ENCODE results near the gene KCNH1. TPM values are rescaled to one million over a fixed set of nuclear protein-coding genes. Genes with fewer than 3 reads are reported as not detected.

The KCNH1 gene
- total RNA-seq, 1 experiment from 2014 or later: not detected

DNA sequence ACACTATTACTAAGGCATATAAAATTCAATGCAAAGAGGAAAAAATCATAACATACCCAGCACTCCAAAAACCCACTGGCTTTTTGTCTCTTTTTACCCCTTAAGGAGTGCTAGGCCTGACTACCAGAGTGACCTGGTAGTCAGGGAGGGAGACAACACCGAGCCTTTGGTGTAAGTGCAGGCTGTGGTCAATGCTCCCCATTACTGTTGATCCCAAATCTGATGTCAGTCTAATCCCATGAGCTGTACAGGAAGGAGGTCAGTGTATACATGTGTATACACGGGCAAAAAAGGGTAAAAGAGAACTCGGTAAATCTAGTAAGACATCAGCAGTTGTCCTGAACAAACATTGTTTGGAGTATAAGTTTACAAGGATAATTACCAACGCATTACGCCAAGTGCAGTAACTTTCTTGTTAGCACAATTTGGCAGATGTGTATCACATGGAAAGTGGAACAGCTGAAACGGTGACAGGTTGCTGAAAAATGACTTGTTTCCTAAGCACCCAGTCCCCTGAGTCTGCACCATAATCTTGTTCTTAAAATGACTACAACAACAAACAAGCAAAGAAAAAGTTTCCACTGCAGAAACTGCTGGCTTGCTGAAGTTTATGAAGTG is 217.9 kb downstream of the KCNH1 start:
- TF ChIP-seq SRF (IDR thresholded peaks at IDR 0.05; ENCODE audit: low read depth) (no peak), TCF7L2 (IDR thresholded peaks at IDR 0.05; ENCODE audit: borderline replicate concordance, extremely low read depth, insufficient read depth, insufficient read length) (no peak), REST (IDR thresholded peaks at IDR 0.05; ENCODE audit: low read depth) (no peak), SIN3A (IDR thresholded peaks at IDR 0.05; ENCODE audit: low read depth) (no peak), CEBPB (IDR thresholded peaks at IDR 0.05; ENCODE audit: low read depth) (no peak), ELF1 (IDR thresholded peaks at IDR 0.05; ENCODE audit: borderline replicate concordance, low read depth) (no peak), RAD21 (IDR thresholded peaks at IDR 0.05; ENCODE audit: low read depth) (no peak), EGR1 (IDR thresholded peaks at IDR 0.05; ENCODE audit: low read depth) (no peak), EZH2 (IDR thresholded peaks at IDR 0.05) (no peak), JUND (IDR thresholded peaks at IDR 0.05) (no peak), FOSL1 (IDR thresholded peaks at IDR 0.05; ENCODE audit: low read depth) (no peak), YY1 (IDR thresholded peaks at IDR 0.05; ENCODE audit: extremely low read depth, insufficient replicate concordance, low read depth, low read length) (no peak), POLR2AphosphoS5 (IDR thresholded peaks at IDR 0.05; ENCODE audit: low read depth, low read length) (no peak), SP1 (IDR thresholded peaks at IDR 0.05; ENCODE audit: low read depth) (no peak), CBX3 (IDR thresholded peaks at IDR 0.05; ENCODE audit: low read depth) (no peak), ZNF274 (IDR thresholded peaks at IDR 0.05; ENCODE audit: low read depth, low read length) (no peak)
- TF ChIP-seq, protein P1, sequence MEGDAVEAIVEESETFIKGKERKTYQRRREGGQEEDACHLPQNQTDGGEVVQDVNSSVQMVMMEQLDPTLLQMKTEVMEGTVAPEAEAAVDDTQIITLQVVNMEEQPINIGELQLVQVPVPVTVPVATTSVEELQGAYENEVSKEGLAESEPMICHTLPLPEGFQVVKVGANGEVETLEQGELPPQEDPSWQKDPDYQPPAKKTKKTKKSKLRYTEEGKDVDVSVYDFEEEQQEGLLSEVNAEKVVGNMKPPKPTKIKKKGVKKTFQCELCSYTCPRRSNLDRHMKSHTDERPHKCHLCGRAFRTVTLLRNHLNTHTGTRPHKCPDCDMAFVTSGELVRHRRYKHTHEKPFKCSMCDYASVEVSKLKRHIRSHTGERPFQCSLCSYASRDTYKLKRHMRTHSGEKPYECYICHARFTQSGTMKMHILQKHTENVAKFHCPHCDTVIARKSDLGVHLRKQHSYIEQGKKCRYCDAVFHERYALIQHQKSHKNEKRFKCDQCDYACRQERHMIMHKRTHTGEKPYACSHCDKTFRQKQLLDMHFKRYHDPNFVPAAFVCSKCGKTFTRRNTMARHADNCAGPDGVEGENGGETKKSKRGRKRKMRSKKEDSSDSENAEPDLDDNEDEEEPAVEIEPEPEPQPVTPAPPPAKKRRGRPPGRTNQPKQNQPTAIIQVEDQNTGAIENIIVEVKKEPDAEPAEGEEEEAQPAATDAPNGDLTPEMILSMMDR (IDR thresholded peaks at IDR 0.05 in 2 of 3, conservative IDR thresholded peaks at IDR 0.05 in 1 of 3; ENCODE audit: borderline replicate concordance in 1 of 3, insufficient read depth in 1 of 3, low read depth in 2 of 3, low read length in 2 of 3): no peak
- TF ChIP-seq, protein P2, sequence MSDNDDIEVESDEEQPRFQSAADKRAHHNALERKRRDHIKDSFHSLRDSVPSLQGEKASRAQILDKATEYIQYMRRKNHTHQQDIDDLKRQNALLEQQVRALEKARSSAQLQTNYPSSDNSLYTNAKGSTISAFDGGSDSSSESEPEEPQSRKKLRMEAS (IDR thresholded peaks at IDR 0.05): no peak
- TF ChIP-seq, protein P3, sequence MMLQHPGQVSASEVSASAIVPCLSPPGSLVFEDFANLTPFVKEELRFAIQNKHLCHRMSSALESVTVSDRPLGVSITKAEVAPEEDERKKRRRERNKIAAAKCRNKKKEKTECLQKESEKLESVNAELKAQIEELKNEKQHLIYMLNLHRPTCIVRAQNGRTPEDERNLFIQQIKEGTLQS (IDR thresholded peaks at IDR 0.05): no peak
- TF ChIP-seq, protein P4, sequence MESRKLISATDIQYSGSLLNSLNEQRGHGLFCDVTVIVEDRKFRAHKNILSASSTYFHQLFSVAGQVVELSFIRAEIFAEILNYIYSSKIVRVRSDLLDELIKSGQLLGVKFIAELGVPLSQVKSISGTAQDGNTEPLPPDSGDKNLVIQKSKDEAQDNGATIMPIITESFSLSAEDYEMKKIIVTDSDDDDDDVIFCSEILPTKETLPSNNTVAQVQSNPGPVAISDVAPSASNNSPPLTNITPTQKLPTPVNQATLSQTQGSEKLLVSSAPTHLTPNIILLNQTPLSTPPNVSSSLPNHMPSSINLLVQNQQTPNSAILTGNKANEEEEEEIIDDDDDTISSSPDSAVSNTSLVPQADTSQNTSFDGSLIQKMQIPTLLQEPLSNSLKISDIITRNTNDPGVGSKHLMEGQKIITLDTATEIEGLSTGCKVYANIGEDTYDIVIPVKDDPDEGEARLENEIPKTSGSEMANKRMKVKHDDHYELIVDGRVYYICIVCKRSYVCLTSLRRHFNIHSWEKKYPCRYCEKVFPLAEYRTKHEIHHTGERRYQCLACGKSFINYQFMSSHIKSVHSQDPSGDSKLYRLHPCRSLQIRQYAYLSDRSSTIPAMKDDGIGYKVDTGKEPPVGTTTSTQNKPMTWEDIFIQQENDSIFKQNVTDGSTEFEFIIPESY (IDR thresholded peaks at IDR 0.05; ENCODE audit: extremely low read depth, insufficient replicate concordance, low read length): no peak
- no peaks in the 10 kb centered on the region for H3K4me1 ChIP-seq (ENCODE audit: control insufficient read depth in 1 of 2, insufficient read depth in 2 of 2, low read length in 2 of 2)
- no peaks in the 10 kb centered on the region for H4K20me1 ChIP-seq (ENCODE audit: insufficient read depth)
- no peaks in the 10 kb centered on the region for H3K79me2 ChIP-seq (ENCODE audit: insufficient read depth, low read length)
- H3K9me3 ChIP-seq (ENCODE audit: control insufficient read depth in 1 of 2, insufficient read depth in 1 of 2, low read depth in 1 of 2, low read length in 2 of 2): no peaks in the 10 kb centered on the region
- intact Hi-C loops (cut with micrococcal nuclease): no loop called here
- no peak for DNase-seq (ENCODE audit: low read depth, low spot score)
- H3K9ac ChIP-seq (ENCODE audit: low read length): no peak overlapping the region
- no peaks in the 10 kb centered on the region for H3K9me2 ChIP-seq (ENCODE audit: insufficient read depth)
- BruUV-seq (replicated peaks): no TSS peak
- H2AFZ ChIP-seq (ENCODE audit: low read depth, low read length, poor library complexity, severe bottlenecking): no peak overlapping the region
- H3K36me3 ChIP-seq (ENCODE audit: control insufficient read depth in 1 of 2, insufficient read depth in 2 of 2, low read length in 2 of 2): no peaks in the 10 kb centered on the region
- ChIA-PET RAD21 (ENCODE audit: low non-redundant PET in 1 of 2, low total read pairs in 2 of 2, uncharacterized antibody in 2 of 2, unreplicated experiment in 2 of 2) (no interaction called here), POLR2A (no interaction called here), CTCF (no interaction called here)
- no peak for ATAC-seq
- H3K27me3 ChIP-seq (ENCODE audit: insufficient read depth, low read length): peaks cover 33% of the 10 kb centered on the region
- no peak overlapping the region for H3K4me2 ChIP-seq (ENCODE audit: low read length)
- H3K4me3 ChIP-seq (replicated peaks in 1 of 2; ENCODE audit: low read depth in 1 of 2, low read length in 2 of 2): no peak overlapping the region
- no peak overlapping the region for H3K27ac ChIP-seq (ENCODE audit: low read depth, low read length)

All from HCT116 (cell line).